HG02981 (cell line): ENCODE measurements around the gene TBCK.

Experiments used
- ATAC-seq: cut with Tn5 transposase; IDR thresholded peaks from one replicate; pipeline ENCODE4 v1.9.1; 2021; ENCODE audit warnings: mild to moderate bottlenecking, moderate library complexity; ENCODE audit not compliant: unreplicated experiment

The TBCK gene

GRCh38 chr4:106315968-106316772 lies at the start of gene TBCK, which contains the start of gene AIMP1:
Gene TBCK, minus strand, starts transcription at chr4:106316209. Its CDS starts 7,249 bp downstream, at chr4:106308960.
Gene AIMP1, plus strand, starts transcription at chr4:106316550. Its CDS starts 8,460 bp downstream, at chr4:106325010.
- peak; percentile 86 for ATAC-seq

DNA sequence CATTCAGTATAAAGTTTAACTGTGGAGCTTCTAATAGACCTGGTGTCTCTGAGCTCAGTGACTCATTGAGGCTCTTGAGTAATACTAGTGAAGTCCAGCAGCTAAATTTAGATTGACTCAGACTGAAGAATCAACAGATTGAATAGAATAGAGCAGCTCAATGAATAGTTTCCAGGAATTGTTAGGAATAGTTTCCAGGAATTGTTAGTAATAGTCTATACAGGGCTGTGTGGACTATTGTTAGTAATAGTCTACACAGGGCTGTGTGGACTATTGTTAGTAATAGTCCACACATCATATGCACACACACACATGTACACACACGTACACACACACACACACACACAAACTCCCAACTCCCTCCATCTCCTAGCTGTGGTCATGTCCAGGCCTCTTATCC lies 49.6 kb upstream of the TBCK start:
- ATAC-seq: no peak

- no peak for ATAC-seq
Measured at GRCh38 chr4:106364282-106364681, 48.3 kb upstream of the TBCK start.

DNA sequence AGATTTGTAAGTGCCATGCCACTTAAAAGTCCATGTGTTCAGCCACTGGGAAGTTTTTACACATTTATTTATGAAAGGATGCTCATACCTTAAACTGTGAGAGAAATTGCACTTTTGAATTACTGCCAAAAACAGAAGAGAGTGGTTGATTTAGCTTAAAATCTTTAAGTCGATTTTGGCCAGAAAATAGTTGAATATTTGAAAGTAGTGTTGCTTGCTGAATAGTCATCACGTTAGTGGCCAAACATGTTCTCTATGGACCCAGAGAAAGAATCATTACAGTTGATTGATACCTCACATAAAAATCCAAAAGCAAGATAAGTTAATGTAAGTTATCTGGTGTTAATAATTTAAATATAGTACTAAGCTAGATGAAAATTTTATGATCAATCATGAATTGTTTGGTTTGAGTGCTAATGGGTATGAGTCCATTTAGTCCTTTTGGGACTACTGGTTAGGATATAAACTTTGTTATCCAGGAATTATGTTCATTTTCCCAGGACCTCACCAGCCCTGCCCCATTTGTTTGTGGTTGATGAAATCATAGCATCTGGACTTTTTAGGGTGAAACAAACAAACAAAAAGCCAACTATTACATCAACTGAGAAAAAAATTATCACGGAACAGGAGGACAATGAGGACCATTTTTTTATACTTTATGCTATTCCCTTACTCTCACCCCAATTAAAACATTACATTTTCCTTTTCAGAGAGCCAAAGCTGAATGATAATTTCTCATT lies 46.2 kb upstream of the TBCK start:
- no peak for ATAC-seq

- no peak for ATAC-seq
Measured at GRCh38 chr4:106358899-106359298, 42.9 kb upstream of the TBCK start.

GRCh38 chr4:106355193-106355592 lies 39.2 kb upstream of the TBCK start:
- ATAC-seq: no peak

- no peak for ATAC-seq
Measured at GRCh38 chr4:106353786-106354185, 37.8 kb upstream of the TBCK start.

GRCh38 chr4:106351016-106351415 lies 35.0 kb upstream of the TBCK start:
- ATAC-seq: no peak

DNA sequence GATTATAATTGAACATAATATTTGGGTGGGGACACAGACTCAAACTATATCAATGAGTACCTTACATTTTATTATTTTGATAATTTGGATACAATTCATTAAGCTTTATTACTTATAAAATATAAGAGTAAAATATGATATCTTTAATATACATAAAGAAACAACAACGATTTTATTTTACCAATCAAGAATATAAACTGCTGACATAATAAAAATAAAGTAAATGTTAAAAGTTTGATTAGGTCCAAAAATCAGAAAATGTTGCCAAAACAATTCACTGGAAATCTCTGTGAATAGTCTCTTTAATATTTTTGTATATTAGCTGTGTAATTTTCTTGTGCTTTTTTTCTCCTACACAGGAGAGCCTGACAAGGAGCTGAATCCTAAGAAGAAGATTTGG lies 31.2 kb upstream of the TBCK start:
- ATAC-seq: no peak

GRCh38 chr4:106344647-106344970 lies 28.6 kb upstream of the TBCK start:
- ATAC-seq: no peak

DNA sequence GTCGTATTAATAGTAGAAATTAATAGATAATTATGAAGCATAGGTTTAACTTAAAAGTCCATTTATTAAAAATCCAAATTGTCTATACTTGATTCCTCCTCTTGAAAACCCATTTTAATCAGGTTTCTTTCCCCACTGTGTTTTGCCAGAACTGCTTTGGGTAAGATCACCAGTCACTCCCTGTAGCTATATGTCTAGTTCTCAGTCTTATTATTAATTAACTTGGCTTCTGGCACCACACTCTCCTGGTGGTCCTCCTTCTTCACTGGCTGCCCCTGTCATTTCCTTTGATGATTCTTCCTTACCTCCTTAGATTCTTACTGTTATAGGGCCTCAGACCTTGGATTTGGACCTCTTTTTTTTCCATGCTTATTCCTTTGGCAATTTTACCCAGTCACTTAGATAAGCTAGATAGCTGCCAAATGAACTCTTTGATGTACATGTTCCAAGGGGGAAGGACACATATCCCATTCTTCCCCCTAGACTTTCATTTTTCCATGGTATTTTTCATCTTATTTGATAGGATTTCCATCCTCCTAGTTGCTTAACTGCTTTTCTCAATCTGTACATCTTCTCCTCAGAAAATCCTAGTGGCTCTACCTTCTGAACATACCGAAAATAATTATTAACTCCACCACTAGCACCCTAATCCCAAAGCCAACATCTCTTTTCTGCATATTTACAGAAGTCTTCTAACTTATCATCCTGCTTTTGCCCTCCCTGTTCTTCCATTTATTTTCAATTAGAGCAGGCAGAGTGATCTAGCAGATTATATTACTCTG lies 28.0 kb upstream of the TBCK start:
- no peak for ATAC-seq

GRCh38 chr4:106340774-106341173 lies 24.8 kb upstream of the TBCK start:
- ATAC-seq: no peak

DNA sequence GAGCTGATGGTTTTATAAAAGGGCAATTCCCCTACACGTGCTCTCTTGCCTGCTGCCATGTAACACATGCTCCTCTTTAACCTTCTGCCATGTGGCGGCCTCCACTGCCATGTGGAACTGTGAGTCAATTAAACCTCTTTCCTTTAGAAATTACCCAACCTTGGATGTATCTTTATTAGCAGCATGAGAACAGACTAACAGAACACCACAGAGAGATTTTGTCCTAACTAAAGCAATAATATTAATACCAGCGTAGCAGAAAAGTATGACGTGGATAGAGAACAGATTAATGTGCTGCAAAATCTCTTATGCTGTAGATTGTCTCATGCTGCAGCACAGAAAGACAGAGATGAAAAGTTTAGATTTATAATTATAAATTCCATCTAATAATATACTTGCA lies 23.4 kb upstream of the TBCK start:
- no peak for ATAC-seq

- no peak for ATAC-seq
Measured at GRCh38 chr4:106338671-106339070, 22.7 kb upstream of the TBCK start.

GRCh38 chr4:106337916-106338315 lies 21.9 kb upstream of the TBCK start:
- no peak for ATAC-seq

DNA sequence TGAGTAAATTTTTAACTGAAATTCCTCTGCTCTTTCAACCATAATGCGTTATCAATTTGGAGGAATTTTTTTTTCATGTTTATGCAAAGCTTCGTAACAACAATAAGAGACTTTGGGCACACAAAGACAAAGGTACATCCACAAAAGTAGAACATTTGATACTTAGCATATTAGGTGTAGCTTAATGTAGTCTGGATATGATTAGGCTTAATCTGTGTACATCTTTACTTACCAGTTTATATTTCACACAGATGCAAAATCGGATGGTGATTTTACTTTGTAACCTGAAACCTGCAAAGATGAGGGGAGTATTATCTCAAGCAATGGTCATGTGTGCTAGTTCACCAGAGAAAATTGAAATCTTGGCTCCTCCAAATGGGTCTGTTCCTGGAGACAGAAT lies 20.6 kb upstream of the TBCK start:
- no peak for ATAC-seq

DNA sequence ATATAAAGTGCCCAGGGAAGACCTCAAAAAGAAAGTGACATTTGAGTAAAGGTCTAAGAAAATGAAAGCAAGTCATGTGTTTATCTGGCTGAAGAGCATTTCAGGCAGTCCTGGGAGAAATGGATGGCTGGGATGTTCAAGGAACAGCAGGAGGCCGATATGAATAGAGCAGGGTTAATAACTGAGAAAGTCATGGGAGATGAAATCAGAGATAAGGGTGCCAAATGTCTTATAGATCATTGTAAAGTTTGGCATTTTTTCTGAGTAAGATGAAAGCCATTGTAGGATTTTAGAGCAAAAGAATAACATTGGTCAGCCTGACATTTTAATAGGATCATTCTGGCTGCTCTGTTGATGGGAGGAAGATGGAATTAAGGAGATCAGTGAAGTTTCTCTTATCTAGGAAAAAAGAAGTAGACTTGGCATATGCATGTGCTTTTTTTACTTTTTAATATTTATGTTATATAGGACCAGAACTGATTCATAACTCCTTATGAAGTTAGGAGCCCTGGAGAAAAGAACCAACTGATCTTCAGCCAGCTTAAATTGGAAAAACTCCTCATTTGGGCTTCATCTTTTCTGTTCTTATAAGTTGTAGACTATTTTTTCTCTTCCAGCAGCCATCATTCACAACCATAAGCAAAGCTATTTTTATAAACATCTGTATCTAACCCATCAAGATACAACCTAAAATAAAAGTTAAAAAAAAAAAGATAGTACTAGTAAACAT lies 18.9 kb upstream of the TBCK start:
- no peak for ATAC-seq

DNA sequence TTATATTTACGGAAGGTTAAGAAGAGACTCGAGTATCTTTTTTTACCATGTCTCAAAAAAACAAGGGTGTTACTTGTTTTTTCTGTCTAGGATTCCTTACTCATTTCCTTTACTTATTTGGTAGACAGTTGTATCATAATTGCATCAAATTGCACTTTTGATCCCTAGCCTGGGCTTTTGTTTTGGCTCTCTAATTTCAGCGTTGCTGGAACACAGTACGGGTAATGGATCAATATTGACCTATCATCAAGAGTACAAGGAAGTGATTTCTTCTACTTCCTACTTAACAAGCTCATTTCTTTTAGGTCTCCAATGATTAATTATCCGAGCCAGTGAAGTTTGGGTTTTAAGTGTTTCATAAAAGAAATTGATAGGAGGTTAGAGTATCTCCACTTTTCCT lies 17.2 kb upstream of the TBCK start:
- ATAC-seq: no peak

DNA sequence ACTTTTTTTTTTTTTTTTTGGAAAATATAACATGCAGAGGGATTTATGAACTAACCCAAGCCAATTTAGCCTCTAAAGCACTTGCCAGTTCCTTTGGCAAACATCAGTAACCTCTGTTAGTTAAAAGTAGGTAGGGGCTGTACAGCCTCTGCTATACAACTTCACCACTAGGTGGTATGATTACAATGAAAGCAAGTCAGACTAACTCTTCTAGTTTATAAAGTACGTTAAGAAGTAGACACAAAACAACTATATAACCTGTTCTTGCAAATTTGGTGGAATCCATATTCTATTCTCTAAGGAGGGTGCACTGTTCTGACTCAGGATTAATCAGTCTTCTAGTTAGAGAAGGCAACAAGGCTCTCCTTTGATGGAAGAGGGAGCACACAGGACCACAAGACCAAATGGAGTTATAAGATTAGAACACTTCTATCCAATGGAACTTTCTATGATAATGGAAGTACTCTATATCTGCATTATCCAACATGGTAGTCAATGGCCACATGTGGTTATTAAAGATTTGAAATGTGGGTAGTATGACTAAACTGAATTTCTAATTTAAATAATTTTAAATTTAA lies 13.1 kb upstream of the TBCK start:
- peak; percentile 85 for ATAC-seq

DNA sequence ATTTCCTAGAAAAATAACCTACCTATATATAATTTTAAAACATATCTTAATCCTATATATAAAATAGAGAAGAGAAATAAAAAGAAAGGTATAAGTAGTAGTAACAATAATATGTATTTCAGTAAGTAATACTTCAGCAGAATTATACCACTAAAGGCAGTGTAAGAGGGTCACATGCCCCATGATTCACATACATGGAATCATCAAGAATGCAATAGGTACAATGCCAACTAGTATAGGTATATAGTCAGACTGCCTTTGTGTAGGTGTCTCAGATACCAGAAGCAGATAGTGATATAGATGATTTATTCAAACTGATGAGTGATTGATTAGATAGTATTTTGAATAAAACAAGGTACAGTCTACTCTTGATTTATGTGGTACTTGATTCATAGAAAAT lies 9.8 kb upstream of the TBCK start:
- ATAC-seq: no peak

GRCh38 chr4:106323119-106323518 lies 7.1 kb upstream of the TBCK start:
- no peak for ATAC-seq
